HepG2 (cell line): Measurements from ENCODE around the gene CCDC18. TPM values are rescaled to one million over a fixed set of nuclear protein-coding genes. Genes with fewer than 3 reads are reported as not detected.
A peak's percentile ranks its signal among the peaks of the same experiment; 100 is the strongest.

Experiments used
- DR1 ChIP-seq: sonication (generic); formaldehyde crosslinking; IDR thresholded peaks from 2 replicates; pipeline ENCODE4 v1.8.0; 2021; ENCODE audit warnings: mild to moderate bottlenecking, missing genetic modification reagents, inconsistent platforms
- FIP1L1 ChIP-seq: fragments of 200-400 bp; formaldehyde crosslinking; IDR thresholded peaks from 2 replicates; pipeline ENCODE4 v1.6.1; 2018; ENCODE audit warnings: low read depth, mild to moderate bottlenecking, low read length, moderate library complexity, borderline replicate concordance; ENCODE audit not compliant: insufficient read depth
- FLYWCH1 ChIP-seq: sonication (generic); formaldehyde crosslinking; IDR thresholded peaks from 2 replicates; pipeline ENCODE4 v1.8.1; 2023; ENCODE audit warnings: mild to moderate bottlenecking, missing genetic modification reagents
- FOXA1 ChIP-seq, 2 experiments: fragments of 450-650 bp in 1 of 2; sonication (generic) in 1 of 2; formaldehyde crosslinking in 1 of 2; IDR thresholded peaks; 2 replicates each; pipeline versions ENCODE4 v1.4.0 to v1.6.1; 2016 to 2020; ENCODE audit warnings: missing genetic modification reagents in 1 of 2
- FOXP1 ChIP-seq, 2 experiments: fragments of 450-650 bp in 1 of 2; IDR thresholded peaks; 2 replicates each; pipeline ENCODE4 v1.6.1; 2017 to 2018; ENCODE audit warnings: antibody characterized with exemption in 1 of 2
- HDAC1 ChIP-seq: sonication (generic); formaldehyde crosslinking; IDR thresholded peaks from 2 replicates; pipeline ENCODE4 v1.5.1; 2020; ENCODE audit warnings: mild to moderate bottlenecking, missing genetic modification reagents
- HHEX ChIP-seq: IDR thresholded peaks from 2 replicates; pipeline ENCODE4 v1.6.1; 2016; ENCODE audit warnings: control low read depth
- MTF1 ChIP-seq: sonication (generic); formaldehyde crosslinking; IDR thresholded peaks from 2 replicates; pipeline ENCODE4 v1.5.0; 2020; ENCODE audit warnings: missing genetic modification reagents
- MYC ChIP-seq: sonication (generic); formaldehyde crosslinking; IDR thresholded peaks from 2 replicates; pipeline ENCODE4 v1.9.0; 2021; ENCODE audit warnings: missing genetic modification reagents, borderline replicate concordance
- NCOA5 ChIP-seq: sonication (generic); formaldehyde crosslinking; IDR thresholded peaks from 2 replicates; pipeline ENCODE4 v1.4.0; 2020; ENCODE audit warnings: missing genetic modification reagents
- NCOR1 ChIP-seq: fragments of 200-600 bp; sonication (generic); IDR thresholded peaks from 2 replicates; pipeline ENCODE4 v1.7.0; 2017; ENCODE audit warnings: antibody characterized with exemption, low read length, borderline replicate concordance
- NR1H2 ChIP-seq: sonication (generic); formaldehyde crosslinking; IDR thresholded peaks from 2 replicates; pipeline ENCODE4 v1.8.1; 2022; ENCODE audit warnings: low read depth, missing genetic modification reagents, borderline replicate concordance
- SAFB2 ChIP-seq: sonication (generic); formaldehyde crosslinking; IDR thresholded peaks from 2 replicates; pipeline ENCODE4 v1.5.1; 2020; ENCODE audit warnings: missing genetic modification reagents, low read depth, mild to moderate bottlenecking, borderline replicate concordance
- SALL2 ChIP-seq: sonication (generic); formaldehyde crosslinking; IDR thresholded peaks from 2 replicates; pipeline ENCODE4 v1.8.1; 2023; ENCODE audit warnings: mild to moderate bottlenecking, missing genetic modification reagents, inconsistent platforms
- TCF7 ChIP-seq: sonication (generic); IDR thresholded peaks from 2 replicates; pipeline ENCODE4 v1.6.1; 2016; ENCODE audit warnings: antibody characterized with exemption, low read depth
- ZMYM4 ChIP-seq: sonication (generic); formaldehyde crosslinking; IDR thresholded peaks from 2 replicates; pipeline ENCODE4 v1.8.1; 2023; ENCODE audit warnings: mild to moderate bottlenecking, missing genetic modification reagents
- ZNF12 ChIP-seq: sonication (generic); formaldehyde crosslinking; IDR thresholded peaks from 2 replicates; pipeline ENCODE4 v1.5.0; 2020; ENCODE audit warnings: missing genetic modification reagents
- ZNF205 ChIP-seq: IDR thresholded peaks from 2 replicates; pipeline ENCODE4 v1.6.1; 2018; ENCODE audit warnings: missing biosample characterization, missing genetic modification reagents
- ZNF225 ChIP-seq: sonication (generic); formaldehyde crosslinking; IDR thresholded peaks from 2 replicates; pipeline ENCODE4 v1.4.0; 2020; ENCODE audit warnings: mild to moderate bottlenecking, missing genetic modification reagents
- ZNF430 ChIP-seq: sonication (generic); formaldehyde crosslinking; IDR thresholded peaks from 2 replicates; pipeline ENCODE4 v1.9.0; 2021; ENCODE audit warnings: mild to moderate bottlenecking, missing genetic modification reagents
- ZNF562 ChIP-seq: sonication (generic); formaldehyde crosslinking; IDR thresholded peaks from 2 replicates; pipeline ENCODE4 v1.8.0; 2022; ENCODE audit warnings: missing genetic modification reagents, borderline replicate concordance
- ZNF605 ChIP-seq: sonication (generic); formaldehyde crosslinking; IDR thresholded peaks from 2 replicates; pipeline ENCODE4 v1.8.0; 2022; ENCODE audit warnings: mild to moderate bottlenecking, missing genetic modification reagents
- ZNF619 ChIP-seq: sonication (generic); formaldehyde crosslinking; IDR thresholded peaks from 2 replicates; pipeline ENCODE4 v1.4.0; 2020; ENCODE audit warnings: mild to moderate bottlenecking, missing genetic modification reagents
- polyA plus RNA-seq, 8 experiments: library from polyadenylated mRNA; depleted of rRNA in 3 of 8; stranded (reverse) in 7 of 8; unstranded in 1 of 8; fragments of >200 nt; fragmentation: Illumina TruSeq in 4 of 8; extraction: Trizol in 4 of 8; gene quantifications; 2 replicates each; pipeline versions ENCODE4 v1.2.1 to v1.2.3, GENCODE V29; 2011 to 2016; ENCODE audit warnings: low read depth in 4 of 8, missing spikeins in 1 of 8, mixed read lengths in 1 of 8; ENCODE audit not compliant: insufficient read depth in 1 of 8
- total RNA-seq, 5 experiments: library from RNA; depleted of rRNA; stranded (reverse); fragments of >200 nt; fragmentation: Illumina TruSeq; extraction: Trizol; gene quantifications; 2 replicates each; pipeline ENCODE4 v1.2.3, GENCODE V29; 2016; ENCODE audit warnings: low read depth in 1 of 5
- TF ChIP-seq, protein P1 (sequence below): sonication (generic); formaldehyde crosslinking; IDR thresholded peaks from 2 replicates; pipeline ENCODE4 v1.5.1; 2020; ENCODE audit warnings: mild to moderate bottlenecking, missing genetic modification reagents, moderate library complexity
- TF ChIP-seq, protein P2 (sequence below): IDR thresholded peaks from 2 replicates; pipeline ENCODE4 v1.6.1; 2016; ENCODE audit warnings: missing biosample characterization, missing genetic modification reagents, low read depth
- TF ChIP-seq, protein P3 (sequence below): sonication (generic); formaldehyde crosslinking; IDR thresholded peaks from 2 replicates; pipeline ENCODE4 v1.8.1; 2023; ENCODE audit warnings: mild to moderate bottlenecking, missing genetic modification reagents, borderline replicate concordance
- TF ChIP-seq, protein P4 (sequence below): sonication (generic); formaldehyde crosslinking; IDR thresholded peaks from 2 replicates; pipeline ENCODE4 v1.9.0; 2022; ENCODE audit warnings: missing genetic modification reagents, mild to moderate bottlenecking, borderline replicate concordance

CCDC18 gene
- total and polyA plus RNA-seq, 2 of the 13 experiments (the other 11 are each of a cell fraction or from before 2014, with no cell fraction given): 1.9 to 18.4 TPM

DNA sequence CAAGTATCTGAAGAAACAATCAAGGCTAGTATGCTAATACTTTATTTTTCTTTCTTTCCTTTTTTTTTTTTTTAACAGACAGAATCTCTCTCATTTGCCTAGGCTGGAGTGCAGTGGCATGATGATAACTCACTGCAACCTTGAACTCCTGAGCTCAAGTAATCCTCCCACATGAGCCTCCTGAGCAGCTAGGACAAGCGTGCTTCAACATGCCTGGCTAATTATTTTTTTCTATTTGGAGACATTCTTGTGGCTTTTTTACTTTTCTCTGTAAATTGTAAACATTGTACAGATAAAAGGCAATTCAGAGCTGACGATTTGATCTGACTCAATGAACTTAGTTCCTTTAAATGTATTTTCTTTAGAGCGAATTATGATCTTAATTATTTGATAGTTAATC, 41.4 kb downstream of the CCDC18 start (continued):
- TF ChIP-seq FOXA1 (IDR thresholded peaks at IDR 0.05) (no peak), FOXA1 (CRISPR knock-in tag; IDR thresholded peaks at IDR 0.05) (peak; percentile 45; the same call in 1 of the 2 replicates), ZNF562 (CRISPR knock-in tag) (no peak), ZMYM4 (CRISPR knock-in tag) (peak; percentile 56; the same call in 1 of the 2 replicates), DR1 (CRISPR knock-in tag) (no peak), FIP1L1 (no peak), SALL2 (CRISPR knock-in tag) (no peak), NCOA5 (no peak), FOXP1 (IDR thresholded peaks at IDR 0.05) (no peak), FOXP1 (CRISPR knock-in tag; IDR thresholded peaks at IDR 0.05) (peak; percentile 63; the same call in 1 of the 2 replicates), ZNF605 (CRISPR knock-in tag) (no peak), ZNF12 (no peak), ZNF225 (CRISPR knock-in tag) (no peak), NR1H2 (CRISPR knock-in tag) (no peak), TCF7 (peak; percentile 18; the same call in 1 of the 2 replicates), FLYWCH1 (CRISPR knock-in tag) (no peak), HHEX (CRISPR knock-in tag) (no peak), ZNF619 (CRISPR knock-in tag) (no peak), ZNF205 (CRISPR knock-in tag) (peak; percentile 70; the same call in 1 of the 2 replicates), NCOR1 (peak; percentile 63), MTF1 (no peak), SAFB2 (CRISPR knock-in tag) (no peak), HDAC1 (0 out of 2 replicates have a peak, but pooled peaks have one; percentile 17), ZNF430 (no peak), MYC (CRISPR knock-in tag) (no peak)
- TF ChIP-seq, protein P1, sequence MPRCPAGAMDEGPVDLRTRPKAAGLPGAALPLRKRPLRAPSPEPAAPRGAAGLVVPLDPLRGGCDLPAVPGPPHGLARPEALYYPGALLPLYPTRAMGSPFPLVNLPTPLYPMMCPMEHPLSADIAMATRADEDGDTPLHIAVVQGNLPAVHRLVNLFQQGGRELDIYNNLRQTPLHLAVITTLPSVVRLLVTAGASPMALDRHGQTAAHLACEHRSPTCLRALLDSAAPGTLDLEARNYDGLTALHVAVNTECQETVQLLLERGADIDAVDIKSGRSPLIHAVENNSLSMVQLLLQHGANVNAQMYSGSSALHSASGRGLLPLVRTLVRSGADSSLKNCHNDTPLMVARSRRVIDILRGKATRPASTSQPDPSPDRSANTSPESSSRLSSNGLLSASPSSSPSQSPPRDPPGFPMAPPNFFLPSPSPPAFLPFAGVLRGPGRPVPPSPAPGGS (CRISPR knock-in tag): no peak
- TF ChIP-seq, protein P2, sequence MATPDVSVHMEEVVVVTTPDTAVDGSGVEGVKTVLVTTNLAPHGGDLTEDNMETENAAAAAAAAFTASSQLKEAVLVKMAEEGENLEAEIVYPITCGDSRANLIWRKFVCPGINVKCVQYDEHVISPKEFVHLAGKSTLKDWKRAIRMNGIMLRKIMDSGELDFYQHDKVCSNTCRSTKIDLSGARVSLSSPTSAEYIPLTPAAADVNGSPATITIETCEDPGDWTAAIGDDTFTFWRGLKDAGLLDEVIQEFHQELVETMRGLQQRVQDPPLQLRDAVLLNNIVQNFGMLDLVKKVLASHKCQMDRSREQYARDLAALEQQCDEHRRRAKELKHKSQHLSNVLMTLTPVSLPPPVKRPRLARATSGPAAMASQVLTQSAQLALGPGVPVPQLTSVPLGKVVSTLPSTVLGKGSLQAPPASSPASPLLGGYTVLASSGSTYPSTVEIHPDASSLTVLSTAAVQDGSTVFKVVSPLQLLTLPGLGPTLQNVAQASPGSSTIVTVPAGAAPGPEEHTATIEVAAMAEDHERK (CRISPR knock-in tag): no peak
- TF ChIP-seq, protein P3, sequence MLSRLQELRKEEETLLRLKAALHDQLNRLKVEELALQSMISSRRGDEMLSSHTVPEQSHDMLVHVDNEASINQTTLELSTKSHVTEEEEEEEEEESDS (CRISPR knock-in tag): no peak
- TF ChIP-seq, protein P4, sequence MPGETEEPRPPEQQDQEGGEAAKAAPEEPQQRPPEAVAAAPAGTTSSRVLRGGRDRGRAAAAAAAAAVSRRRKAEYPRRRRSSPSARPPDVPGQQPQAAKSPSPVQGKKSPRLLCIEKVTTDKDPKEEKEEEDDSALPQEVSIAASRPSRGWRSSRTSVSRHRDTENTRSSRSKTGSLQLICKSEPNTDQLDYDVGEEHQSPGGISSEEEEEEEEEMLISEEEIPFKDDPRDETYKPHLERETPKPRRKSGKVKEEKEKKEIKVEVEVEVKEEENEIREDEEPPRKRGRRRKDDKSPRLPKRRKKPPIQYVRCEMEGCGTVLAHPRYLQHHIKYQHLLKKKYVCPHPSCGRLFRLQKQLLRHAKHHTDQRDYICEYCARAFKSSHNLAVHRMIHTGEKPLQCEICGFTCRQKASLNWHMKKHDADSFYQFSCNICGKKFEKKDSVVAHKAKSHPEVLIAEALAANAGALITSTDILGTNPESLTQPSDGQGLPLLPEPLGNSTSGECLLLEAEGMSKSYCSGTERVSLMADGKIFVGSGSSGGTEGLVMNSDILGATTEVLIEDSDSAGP (CRISPR knock-in tag): no peak
